HG02970 (cell line): ENCODE data around the gene IFNAR1.

Experiments used
- ATAC-seq: cut with Tn5 transposase; IDR thresholded peaks from one replicate; pipeline ENCODE4 v1.9.1; 2021; ENCODE audit warnings: mild to moderate bottlenecking, moderate library complexity, moderate number of reproducible peaks; ENCODE audit not compliant: unreplicated experiment, low FRiP score

IFNAR1 gene

DNA sequence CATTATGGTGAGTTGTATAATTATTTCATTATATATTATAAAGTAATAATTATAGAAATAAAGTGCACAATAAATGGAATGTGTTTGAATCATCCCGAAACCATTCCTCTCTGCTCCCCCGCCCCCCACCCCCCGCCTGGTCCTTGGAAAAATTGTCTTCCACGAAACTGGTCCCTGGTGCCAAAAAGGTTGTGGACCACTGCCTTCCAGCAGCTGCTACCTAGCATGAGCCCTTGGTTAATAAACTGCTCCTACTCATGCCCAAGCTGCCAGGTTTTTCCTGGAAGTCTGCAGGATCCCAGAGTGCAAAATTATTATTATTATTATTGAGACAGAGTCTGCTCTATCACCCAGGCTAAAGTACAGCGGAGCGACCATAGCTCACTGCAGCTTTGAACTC, 71.7 kb downstream of the IFNAR1 start:
- ATAC-seq: no peak

DNA sequence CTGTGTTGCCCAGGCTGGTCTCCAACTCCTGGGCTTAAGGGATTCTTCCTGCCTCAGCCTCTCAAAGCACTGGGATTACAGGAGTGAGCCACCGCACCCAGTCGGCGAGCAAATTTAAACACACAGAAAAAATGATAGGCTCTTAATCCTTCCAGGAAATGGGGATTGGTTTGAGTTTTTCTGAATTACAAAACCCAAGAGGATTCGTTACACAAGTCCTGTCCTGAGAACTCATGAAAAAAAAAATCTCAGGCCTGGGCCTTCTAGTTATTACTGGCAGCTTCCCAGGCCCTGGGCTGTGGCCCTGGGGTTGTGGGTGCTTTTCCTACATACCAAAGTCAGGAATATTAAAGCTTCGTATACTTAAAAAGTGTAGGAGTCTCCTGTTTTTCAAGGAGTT, 72.2 kb downstream of the IFNAR1 start:
- ATAC-seq: no peak

DNA sequence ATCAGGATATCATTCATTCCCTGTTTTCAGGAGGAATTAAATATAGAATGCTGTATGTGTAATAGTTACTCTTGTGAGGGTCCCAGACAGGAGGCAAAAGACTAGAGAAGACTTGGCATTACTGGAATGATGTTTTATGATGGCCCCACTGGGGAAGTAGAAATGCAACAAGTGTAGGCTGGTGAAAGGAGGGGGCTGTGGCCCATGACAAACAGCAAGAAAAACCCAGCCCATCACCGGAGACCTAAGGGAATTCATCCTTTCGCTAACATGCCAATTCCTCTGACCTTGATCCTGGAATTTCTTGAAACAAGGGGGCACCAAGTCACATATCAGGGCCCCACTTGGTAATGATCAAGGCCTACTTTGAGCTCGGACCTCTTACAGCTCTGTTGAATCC, 72.9 kb downstream of the IFNAR1 start:
- ATAC-seq: no peak

DNA sequence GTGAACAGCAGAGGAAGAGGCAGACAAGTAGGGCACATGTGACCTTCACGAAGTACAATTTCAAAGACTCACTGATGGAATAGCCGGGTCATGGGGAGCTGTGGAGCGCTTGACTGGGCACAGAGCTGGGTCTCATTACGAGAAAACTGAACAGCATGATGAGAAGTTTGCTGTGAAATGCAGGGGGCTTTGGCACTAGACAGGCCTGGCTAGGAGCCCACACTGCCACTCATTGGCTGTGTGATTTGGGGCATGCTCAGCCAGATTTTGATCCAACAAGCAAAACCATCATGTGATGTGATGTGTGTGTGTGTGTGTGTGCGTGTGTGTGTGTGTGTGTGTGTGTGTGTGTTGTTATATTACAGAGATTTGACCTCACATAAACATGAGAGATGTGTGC, 73.6 kb downstream of the IFNAR1 start:
- no peak for ATAC-seq

GRCh38 chr21:33401630-33401992, 76.8 kb downstream of the IFNAR1 start:
- no peak for ATAC-seq

DNA sequence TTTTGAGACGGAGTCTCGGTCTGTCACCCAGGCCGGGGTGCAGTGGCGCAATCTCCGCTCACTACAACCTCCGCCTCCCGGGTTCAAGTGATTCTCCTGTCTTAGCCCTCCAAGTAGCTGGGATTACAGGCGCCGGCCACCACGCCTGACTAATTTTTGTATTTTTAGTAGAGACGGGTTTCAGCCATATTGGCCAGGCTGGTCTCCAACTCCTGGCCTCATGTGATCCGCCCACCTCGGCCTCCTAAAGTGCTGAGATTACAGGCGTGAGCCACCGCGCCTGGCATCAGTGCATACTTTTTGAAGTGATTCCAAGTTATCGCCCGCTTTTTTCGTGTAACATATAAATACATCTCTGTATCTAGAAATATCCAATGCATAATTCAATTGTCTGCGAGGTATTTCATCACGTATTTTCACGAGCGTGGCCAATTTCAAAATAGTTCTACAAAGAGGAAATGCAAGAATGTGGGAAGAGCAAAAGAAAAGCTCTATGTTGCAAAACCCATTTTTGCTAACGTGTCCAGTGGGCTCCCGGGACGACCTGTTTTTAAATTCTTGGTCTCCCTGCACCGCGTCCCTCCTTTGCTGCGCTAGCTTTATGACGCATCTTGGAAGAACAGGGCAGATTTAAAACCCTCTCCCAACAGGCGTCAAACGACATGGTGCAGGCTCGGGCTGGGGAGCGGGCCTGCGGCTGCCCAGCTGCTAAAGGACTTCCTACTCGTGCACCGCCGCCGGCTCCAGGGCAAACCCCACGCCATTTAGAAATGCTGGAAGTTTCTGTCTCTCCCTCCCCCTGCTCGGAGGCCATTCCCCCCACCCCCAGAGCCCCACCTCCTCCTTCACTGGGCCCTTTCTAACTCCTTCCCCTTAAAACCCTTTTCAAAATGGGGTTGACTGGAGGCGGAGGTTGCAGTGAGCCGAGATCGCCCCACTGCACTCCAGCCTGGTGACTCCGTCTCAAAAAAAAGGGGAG, 77.5 kb downstream of the IFNAR1 start:
- ATAC-seq: no peak

DNA sequence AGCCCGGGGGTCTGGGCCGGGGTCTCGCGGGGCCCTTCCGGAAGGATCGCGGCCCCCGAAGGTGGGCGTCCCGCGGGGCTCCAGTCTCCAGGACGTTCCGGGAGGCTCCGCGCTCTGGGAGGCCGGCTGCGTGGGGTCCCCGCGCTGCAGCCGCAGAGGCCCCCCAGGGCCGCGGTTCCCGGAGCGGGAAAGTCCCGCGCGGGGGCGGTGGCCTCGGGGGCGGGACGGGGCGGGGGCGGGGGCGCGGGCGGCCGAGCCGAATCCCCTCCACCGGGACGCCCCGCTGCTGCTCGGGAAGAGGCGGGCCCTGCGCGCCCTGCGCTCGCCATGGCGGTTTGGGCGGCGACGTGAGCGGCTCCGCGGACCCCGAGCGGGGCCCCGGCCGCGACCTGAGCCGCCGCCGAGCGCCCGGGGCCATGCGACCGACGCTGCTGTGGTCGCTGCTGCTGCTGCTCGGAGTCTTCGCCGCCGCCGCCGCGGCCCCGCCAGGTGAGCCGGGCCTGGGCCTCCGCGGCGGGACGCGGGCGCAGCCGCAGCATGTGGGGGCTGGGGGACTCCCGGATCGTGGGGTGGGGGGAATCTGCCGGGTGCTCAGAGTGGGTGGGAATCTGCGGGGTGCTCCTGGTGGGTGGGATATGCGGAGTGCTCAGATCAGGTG, 78.5 kb downstream of the IFNAR1 start, which contains the start of gene IFNGR2:
Gene IFNGR2, plus strand, starts transcription at position 286 of the 658 bp plus-strand sequence. Its CDS starts 131 bp downstream, at position 417.
- ATAC-seq: peak; percentile 51

DNA sequence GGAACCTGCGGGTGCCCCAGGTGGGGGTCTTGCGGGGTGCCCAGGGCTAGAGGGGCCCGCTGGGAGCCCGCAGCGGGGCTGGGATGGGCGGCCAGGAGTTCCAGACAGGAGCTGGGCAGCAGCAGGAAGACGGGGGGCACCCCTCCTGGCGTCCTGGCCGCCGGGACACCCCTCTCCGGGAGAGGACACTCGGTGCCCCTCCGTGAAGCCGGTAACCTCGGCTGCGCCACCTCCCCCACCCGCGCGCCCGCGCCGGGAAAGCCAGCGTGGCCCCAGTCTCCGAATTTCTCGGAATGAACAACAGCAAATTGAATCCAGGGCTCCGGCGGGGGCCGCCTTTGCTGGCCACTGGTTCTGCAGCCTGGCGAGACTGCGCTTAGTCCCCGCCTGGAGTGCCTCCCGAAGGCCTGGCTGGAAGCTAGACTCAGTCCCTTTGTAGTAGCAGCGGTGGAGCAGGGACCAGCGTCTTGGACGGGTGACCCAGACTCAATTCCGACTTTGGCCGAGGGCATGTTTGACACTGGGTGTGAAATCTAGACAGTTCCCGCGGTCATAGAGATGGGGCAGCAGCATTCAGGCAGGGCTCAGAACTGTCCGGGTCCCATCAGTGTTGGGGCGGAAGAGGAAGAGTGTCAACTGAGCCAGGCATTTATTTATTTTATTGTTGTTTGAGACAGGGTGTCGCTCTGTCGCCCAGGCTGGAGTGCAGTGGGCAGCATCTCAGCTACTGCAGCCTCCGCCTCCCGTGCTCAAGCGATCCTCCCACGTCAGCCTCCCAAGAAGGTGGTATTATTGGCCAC, 79.2 kb downstream of the IFNAR1 start:
- peak; percentile 14 for ATAC-seq

DNA sequence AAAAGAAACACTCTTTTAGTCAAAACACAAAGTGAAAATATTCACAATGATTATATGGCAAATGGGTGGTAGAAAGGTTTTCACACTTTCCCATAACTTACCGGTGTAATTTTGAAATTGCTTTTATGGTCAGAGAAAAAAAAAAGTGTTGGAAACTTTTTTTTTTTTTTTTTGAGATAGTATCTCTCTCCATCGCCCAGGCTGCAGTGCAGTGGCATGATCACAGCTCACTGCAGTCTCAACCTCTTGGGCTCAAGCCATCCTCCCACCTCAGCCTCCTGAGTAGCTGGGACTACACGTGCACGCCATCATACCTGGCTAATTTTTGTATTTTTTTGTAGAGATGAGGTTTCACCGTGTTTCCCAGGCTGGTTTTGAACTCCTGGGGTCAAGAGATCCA, 81.7 kb downstream of the IFNAR1 start:
- no peak for ATAC-seq
